ENCODE data around the gene CXorf58. TPM values are rescaled to one million over a fixed set of nuclear protein-coding genes. Genes with fewer than 3 reads are reported as not detected.

Gene CXorf58
- total RNA-seq, 2 donors from 2014 or later: not detected

DNA sequence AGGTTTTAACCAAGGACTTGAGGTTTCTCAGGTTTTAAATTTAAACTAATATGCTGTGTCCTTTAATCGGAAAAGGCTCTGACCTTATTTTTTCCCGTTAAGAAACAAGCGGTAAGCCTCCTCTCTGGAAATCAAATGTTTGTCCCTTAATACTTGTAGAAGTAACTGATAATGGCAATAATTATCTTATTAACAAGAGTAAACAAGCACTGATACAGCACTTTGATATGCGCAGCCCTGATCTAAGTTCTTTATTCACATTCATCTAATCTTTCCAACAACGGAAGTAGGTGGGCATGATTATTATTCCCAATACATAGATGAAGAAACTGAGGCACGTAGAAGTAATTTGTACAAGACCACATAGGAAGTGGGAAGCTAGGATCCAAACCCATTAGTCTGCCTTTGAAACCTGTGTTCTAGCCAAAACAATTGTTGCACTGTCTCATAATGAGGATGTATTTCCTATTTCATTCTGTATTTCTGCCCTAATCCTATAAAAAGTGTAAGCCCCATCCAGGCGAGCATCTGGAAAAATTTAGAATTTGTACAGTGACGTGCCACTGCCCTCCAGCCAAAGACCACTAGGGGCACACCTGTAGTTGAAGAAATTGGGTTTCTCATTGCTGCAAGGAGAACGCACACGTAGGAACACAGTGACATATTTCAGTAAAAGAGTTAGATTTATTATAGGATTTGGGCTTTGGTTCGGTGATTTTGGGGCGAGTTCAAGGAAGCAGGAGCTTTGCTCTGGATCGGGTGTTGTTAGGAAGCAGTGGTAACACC is 606 bp downstream of the CXorf58 start:
- Mint-ChIP-seq H3K27me3 (no peaks in the 10 kb centered on the region), H3K4me3 (peak overlapping the region; percentile 15), H3K27ac (peak overlapping the region; percentile 79), H3K36me3 (ENCODE audit: low read depth) (no peaks in the 10 kb centered on the region), H3K4me1 (peaks cover 5% of the 10 kb centered on the region)
- ATAC-seq: no peak
- DNase-seq: no peak
- no peaks in the 10 kb centered on the region for H3K9me3 ChIP-seq (ENCODE audit: control insufficient read depth, low read length, poor library complexity, severe bottlenecking)

DNA sequence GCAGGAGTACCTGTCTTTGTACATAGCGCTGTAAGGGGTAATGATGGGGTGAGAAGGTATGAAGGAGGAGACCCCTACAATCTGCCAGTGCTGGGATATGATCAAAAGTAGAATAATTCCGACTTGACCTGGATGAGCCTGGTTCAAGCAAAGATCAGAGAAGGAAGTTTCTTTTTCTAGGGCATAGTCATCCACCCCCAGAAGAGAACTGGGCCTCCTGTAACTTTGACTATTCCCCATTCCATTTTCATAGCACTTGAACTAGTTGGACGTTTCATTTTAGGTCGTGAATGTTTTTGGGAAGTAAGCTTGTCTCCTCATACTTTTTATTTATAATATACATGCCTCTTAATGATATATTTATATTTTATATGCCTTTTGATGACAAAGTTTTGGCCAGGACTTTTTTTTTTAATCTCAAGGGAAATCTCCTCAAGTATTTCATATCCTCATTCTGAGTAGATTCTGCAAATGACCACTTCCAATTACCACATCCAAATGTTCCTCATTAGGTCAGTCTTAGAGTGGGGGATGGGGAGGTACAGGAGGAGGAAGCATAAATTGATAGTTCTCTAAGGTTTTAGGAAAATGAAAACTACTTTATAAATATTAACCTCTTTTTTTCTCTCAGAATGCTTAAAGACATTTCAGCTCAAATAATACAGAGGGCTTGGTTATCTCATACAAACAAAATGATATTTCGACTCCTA is 3.5 kb downstream of the CXorf58 start:
- H3K9me3 ChIP-seq (ENCODE audit: control insufficient read depth, low read length, poor library complexity, severe bottlenecking): no peaks in the 10 kb centered on the region
- no peaks in the 10 kb centered on the region for H3K36me3 Mint-ChIP-seq (ENCODE audit: low read depth)
- no peak for ATAC-seq
- no peak for DNase-seq
- H3K4me1 Mint-ChIP-seq: peaks cover 3% of the 10 kb centered on the region
- peak overlapping the region; percentile 21 for H3K27ac Mint-ChIP-seq
- H3K27me3 Mint-ChIP-seq: no peaks in the 10 kb centered on the region
- H3K4me3 Mint-ChIP-seq: no peak overlapping the region

- DNase-seq (no peak), ATAC-seq (no peak)
- no peaks in the 10 kb centered on the region for H3K9me3 ChIP-seq (ENCODE audit: control insufficient read depth, low read length, poor library complexity, severe bottlenecking)
- no peak overlapping the region for H3K4me3 Mint-ChIP-seq
- no peaks in the 10 kb centered on the region for H3K36me3 Mint-ChIP-seq (ENCODE audit: low read depth)
- H3K27ac Mint-ChIP-seq: no peak overlapping the region
- no peaks in the 10 kb centered on the region for H3K4me1 Mint-ChIP-seq
- no peaks in the 10 kb centered on the region for H3K27me3 Mint-ChIP-seq
Observed at GRCh38 chrX:23919148-23919547, 11.3 kb downstream of the CXorf58 start.

DNA sequence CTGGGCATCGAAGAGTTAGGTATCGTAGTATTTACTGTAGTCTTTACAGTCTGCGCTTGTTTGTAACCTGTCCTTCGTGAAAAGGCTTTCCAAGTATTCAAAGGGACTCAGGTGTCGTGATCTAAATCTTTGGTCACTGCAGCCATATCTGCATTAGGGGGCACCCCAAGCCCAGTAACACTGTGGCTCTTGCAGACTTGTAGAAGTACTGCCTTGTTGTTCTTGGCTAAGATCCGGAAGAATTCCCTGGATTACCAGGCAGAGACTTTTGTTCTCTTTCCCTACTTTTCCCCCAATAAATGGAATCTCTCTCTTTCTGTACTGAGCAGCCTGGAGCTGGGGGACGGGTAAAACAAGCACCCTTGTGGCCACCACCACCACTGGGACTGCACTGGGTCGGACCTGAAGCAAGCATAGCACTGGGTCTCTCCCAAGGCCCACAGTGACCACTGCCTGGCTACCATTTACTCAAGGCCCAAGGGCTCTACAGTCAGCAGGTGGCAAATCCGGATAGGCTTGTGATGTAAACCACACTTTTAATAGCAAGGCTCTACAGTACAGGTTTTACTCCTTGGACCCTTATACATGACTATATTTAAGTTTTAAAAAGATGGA is 12.0 kb downstream of the CXorf58 start:
- Mint-ChIP-seq H3K36me3 (ENCODE audit: low read depth) (no peaks in the 10 kb centered on the region), H3K27me3 (no peaks in the 10 kb centered on the region), H3K4me3 (no peak overlapping the region), H3K4me1 (no peaks in the 10 kb centered on the region), H3K27ac (no peak overlapping the region)
- ATAC-seq (no peak), DNase-seq (no peak)
- H3K9me3 ChIP-seq (ENCODE audit: control insufficient read depth, low read length, poor library complexity, severe bottlenecking): no peaks in the 10 kb centered on the region

GRCh38 chrX:23926015-23926414 is 18.2 kb downstream of the CXorf58 start:
- Mint-ChIP-seq H3K4me3 (no peak overlapping the region), H3K36me3 (ENCODE audit: low read depth) (no peaks in the 10 kb centered on the region), H3K27me3 (no peaks in the 10 kb centered on the region), H3K27ac (no peak overlapping the region), H3K4me1 (peaks cover 3% of the 10 kb centered on the region)
- no peaks in the 10 kb centered on the region for H3K9me3 ChIP-seq (ENCODE audit: control insufficient read depth, low read length, poor library complexity, severe bottlenecking)
- ATAC-seq (no peak), DNase-seq (no peak)

DNA sequence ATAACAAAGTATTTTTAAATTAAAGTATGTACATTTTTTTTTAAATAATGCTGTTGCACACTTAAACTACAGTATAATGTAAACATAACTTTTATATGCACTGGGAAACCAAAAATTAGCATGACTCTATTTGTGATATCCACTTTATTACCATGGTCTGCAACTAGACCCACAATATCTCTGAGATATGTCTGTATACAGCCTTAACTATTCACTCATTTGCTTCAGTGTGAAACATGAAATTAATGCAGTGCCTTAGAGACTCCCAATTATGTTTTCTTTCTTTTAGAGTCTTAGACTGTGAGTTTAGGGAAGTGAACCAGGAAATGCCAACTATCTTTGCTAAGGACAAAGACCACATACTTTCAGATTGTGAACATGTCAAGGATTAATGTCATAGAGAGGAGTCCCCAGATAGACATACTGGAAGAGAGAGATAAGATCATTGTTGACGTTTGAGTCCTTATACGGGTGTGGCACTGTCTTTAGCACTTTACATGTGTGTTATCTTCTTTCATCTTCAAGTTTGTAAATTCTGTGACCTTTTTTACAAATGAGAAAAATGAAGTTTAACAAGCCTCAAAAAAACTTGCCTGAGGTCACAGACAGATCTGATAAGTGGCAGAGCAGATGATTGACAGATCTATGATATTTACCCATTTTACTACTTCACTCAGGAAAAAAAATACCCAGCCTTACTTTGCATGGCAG is 23.2 kb downstream of the CXorf58 start:
- peaks cover 7% of the 10 kb centered on the region for H3K4me1 Mint-ChIP-seq
- peak overlapping the region; percentile 83 for H3K27ac Mint-ChIP-seq
- no peaks in the 10 kb centered on the region for H3K36me3 Mint-ChIP-seq (ENCODE audit: low read depth)
- DNase-seq: no peak
- H3K9me3 ChIP-seq (ENCODE audit: control insufficient read depth, low read length, poor library complexity, severe bottlenecking): no peaks in the 10 kb centered on the region
- peak overlapping the region; percentile 72 for H3K4me3 Mint-ChIP-seq
- ATAC-seq: peak; percentile 92
- no peaks in the 10 kb centered on the region for H3K27me3 Mint-ChIP-seq

- peaks cover 7% of the 10 kb centered on the region for H3K4me1 Mint-ChIP-seq
- no peaks in the 10 kb centered on the region for H3K27me3 Mint-ChIP-seq
- H3K36me3 Mint-ChIP-seq (ENCODE audit: low read depth): no peaks in the 10 kb centered on the region
- peak overlapping the region; percentile 83 for H3K27ac Mint-ChIP-seq
- ATAC-seq (no peak), DNase-seq (no peak)
- no peaks in the 10 kb centered on the region for H3K9me3 ChIP-seq (ENCODE audit: control insufficient read depth, low read length, poor library complexity, severe bottlenecking)
- H3K4me3 Mint-ChIP-seq: no peak overlapping the region
Observed at GRCh38 chrX:23932046-23932445, 24.2 kb downstream of the CXorf58 start.

DNA sequence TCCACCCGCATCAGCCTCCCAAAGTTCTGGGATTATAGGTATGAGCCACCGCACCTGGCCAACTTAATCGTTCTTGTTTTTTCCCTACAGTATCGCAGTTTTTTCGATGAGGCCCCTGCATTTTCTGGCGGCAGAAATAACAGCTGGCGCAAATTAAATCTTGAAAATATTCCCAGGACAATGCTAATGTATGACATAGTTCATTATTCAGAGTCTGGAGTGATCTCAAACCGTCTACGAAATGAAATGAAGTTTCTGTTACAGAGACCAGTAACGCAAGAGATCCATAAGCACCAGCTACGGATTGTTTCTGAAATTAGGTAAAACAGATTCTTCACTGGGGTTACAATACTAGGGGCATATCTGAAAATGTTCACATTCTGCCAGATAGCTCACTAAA is 27.3 kb downstream of the CXorf58 start:
- no peak for DNase-seq
- no peaks in the 10 kb centered on the region for H3K36me3 Mint-ChIP-seq (ENCODE audit: low read depth)
- ATAC-seq: no peak
- H3K27ac Mint-ChIP-seq: no peak overlapping the region
- H3K4me1 Mint-ChIP-seq: peaks cover 5% of the 10 kb centered on the region
- H3K9me3 ChIP-seq (ENCODE audit: control insufficient read depth, low read length, poor library complexity, severe bottlenecking): no peaks in the 10 kb centered on the region
- no peak overlapping the region for H3K4me3 Mint-ChIP-seq
- no peaks in the 10 kb centered on the region for H3K27me3 Mint-ChIP-seq

- no peaks in the 10 kb centered on the region for H3K9me3 ChIP-seq (ENCODE audit: control insufficient read depth, low read length, poor library complexity, severe bottlenecking)
- DNase-seq (no peak), ATAC-seq (no peak)
- no peaks in the 10 kb centered on the region for H3K36me3 Mint-ChIP-seq (ENCODE audit: low read depth)
- peaks cover 2% of the 10 kb centered on the region for H3K4me1 Mint-ChIP-seq
- H3K4me3 Mint-ChIP-seq: no peak overlapping the region
- no peak overlapping the region for H3K27ac Mint-ChIP-seq
- H3K27me3 Mint-ChIP-seq: no peaks in the 10 kb centered on the region
Observed at GRCh38 chrX:23936180-23936579, 28.4 kb downstream of the CXorf58 start.

DNA sequence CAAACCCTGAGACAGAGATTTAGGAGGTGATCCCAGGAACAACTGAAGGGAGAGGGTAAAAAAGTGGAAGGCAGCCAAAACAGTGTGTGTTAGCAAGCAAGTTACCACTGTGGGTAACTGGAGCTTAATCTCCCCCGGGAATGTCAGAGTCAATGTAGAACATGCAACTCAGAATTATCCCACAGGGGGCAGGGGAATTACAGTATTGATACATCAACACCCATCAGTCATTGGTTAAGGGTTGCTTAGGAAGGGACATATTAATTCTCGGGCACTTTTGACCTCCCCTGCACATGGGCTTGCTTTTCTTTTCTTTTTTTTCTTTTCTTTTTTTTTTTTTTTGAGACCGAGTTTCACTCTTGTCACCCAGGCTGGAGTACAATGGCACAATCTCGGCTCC is 29.3 kb downstream of the CXorf58 start:
- H3K36me3 Mint-ChIP-seq (ENCODE audit: low read depth): no peaks in the 10 kb centered on the region
- DNase-seq: no peak
- H3K27ac Mint-ChIP-seq: no peak overlapping the region
- no peaks in the 10 kb centered on the region for H3K9me3 ChIP-seq (ENCODE audit: control insufficient read depth, low read length, poor library complexity, severe bottlenecking)
- no peak overlapping the region for H3K4me3 Mint-ChIP-seq
- ATAC-seq: no peak
- H3K4me1 Mint-ChIP-seq: no peaks in the 10 kb centered on the region
- H3K27me3 Mint-ChIP-seq: no peaks in the 10 kb centered on the region

GRCh38 chrX:23938690-23939089 is 30.9 kb downstream of the CXorf58 start:
- DNase-seq (no peak), ATAC-seq (no peak)
- peaks cover 5% of the 10 kb centered on the region for H3K36me3 Mint-ChIP-seq (ENCODE audit: low read depth)
- no peaks in the 10 kb centered on the region for H3K9me3 ChIP-seq (ENCODE audit: control insufficient read depth, low read length, poor library complexity, severe bottlenecking)
- H3K4me1 Mint-ChIP-seq: no peaks in the 10 kb centered on the region
- no peak overlapping the region for H3K4me3 Mint-ChIP-seq
- no peak overlapping the region for H3K27ac Mint-ChIP-seq
- no peaks in the 10 kb centered on the region for H3K27me3 Mint-ChIP-seq

GRCh38 chrX:23939203-23939602 is 31.4 kb downstream of the CXorf58 start:
- Mint-ChIP-seq H3K27me3 (no peaks in the 10 kb centered on the region), H3K4me1 (no peaks in the 10 kb centered on the region), H3K27ac (no peak overlapping the region), H3K4me3 (no peak overlapping the region), H3K36me3 (ENCODE audit: low read depth) (peaks cover 5% of the 10 kb centered on the region)
- no peaks in the 10 kb centered on the region for H3K9me3 ChIP-seq (ENCODE audit: control insufficient read depth, low read length, poor library complexity, severe bottlenecking)
- no peak for ATAC-seq
- DNase-seq: no peak

- DNase-seq (no peak), ATAC-seq (no peak)
- Mint-ChIP-seq H3K4me1 (no peaks in the 10 kb centered on the region), H3K36me3 (ENCODE audit: low read depth) (peaks cover 5% of the 10 kb centered on the region), H3K27me3 (no peaks in the 10 kb centered on the region), H3K4me3 (no peak overlapping the region), H3K27ac (no peak overlapping the region)
- H3K9me3 ChIP-seq (ENCODE audit: control insufficient read depth, low read length, poor library complexity, severe bottlenecking): no peaks in the 10 kb centered on the region
Observed at GRCh38 chrX:23944234-23944633, 36.4 kb downstream of the CXorf58 start.
